Stimulated activated naive CD8-positive, alpha-beta T cell treated with anti-CD3 and anti-CD28 coated beads, Interleukin-15, Interleukin-2, amounts not matched to agents 100 ng/mL and 50 ng/mL, for 24 hours (primary cell): ENCODE results near the gene APOLD1.

Source experiments
- H3K27ac Mint-ChIP-seq: one replicate; pipeline ENCODE4 v1.8.0; 2021; ENCODE audit warnings: mild to moderate bottlenecking, mixed read lengths
- H3K27me3 Mint-ChIP-seq: one replicate; pipeline ENCODE4 v1.8.0; 2021; ENCODE audit warnings: mixed read lengths
- H3K36me3 Mint-ChIP-seq: one replicate; pipeline ENCODE4 v1.8.0; 2021; ENCODE audit warnings: low read depth, mixed read lengths
- H3K4me1 Mint-ChIP-seq: one replicate; pipeline ENCODE4 v1.8.0; 2021; ENCODE audit warnings: low read depth, mixed read lengths
- H3K4me3 Mint-ChIP-seq: one replicate; pipeline ENCODE4 v1.8.0; 2021; ENCODE audit warnings: mild to moderate bottlenecking, mixed read lengths
- H3K9me3 Mint-ChIP-seq: one replicate; pipeline ENCODE4 v1.8.0; 2021; ENCODE audit warnings: mixed read lengths

The APOLD1 gene

GRCh38 chr12:12774791-12775190, 10.7 kb upstream of the APOLD1 start:
- Mint-ChIP-seq H3K27ac (no peak overlapping the region), H3K27me3 (no peaks in the 10 kb centered on the region), H3K9me3 (peaks cover 7% of the 10 kb centered on the region), H3K36me3 (no peaks in the 10 kb centered on the region), H3K4me1 (no peaks in the 10 kb centered on the region), H3K4me3 (no peak overlapping the region)

GRCh38 chr12:12776261-12776660, 9.2 kb upstream of the APOLD1 start:
- Mint-ChIP-seq H3K27me3 (no peaks in the 10 kb centered on the region), H3K27ac (no peak overlapping the region), H3K4me1 (no peaks in the 10 kb centered on the region), H3K4me3 (no peak overlapping the region), H3K9me3 (peaks cover 4% of the 10 kb centered on the region), H3K36me3 (no peaks in the 10 kb centered on the region)

GRCh38 chr12:12777092-12777491, 8.4 kb upstream of the APOLD1 start:
- H3K4me3 Mint-ChIP-seq = no peak overlapping the region
- peaks cover 4% of the 10 kb centered on the region for H3K9me3 Mint-ChIP-seq
- no peaks in the 10 kb centered on the region for H3K27me3 Mint-ChIP-seq
- no peaks in the 10 kb centered on the region for H3K36me3 Mint-ChIP-seq
- no peaks in the 10 kb centered on the region for H3K4me1 Mint-ChIP-seq
- no peak overlapping the region for H3K27ac Mint-ChIP-seq

GRCh38 chr12:12779007-12779406, 6.5 kb upstream of the APOLD1 start:
- no peak overlapping the region for H3K27ac Mint-ChIP-seq
- H3K4me1 Mint-ChIP-seq = no peaks in the 10 kb centered on the region
- H3K27me3 Mint-ChIP-seq = no peaks in the 10 kb centered on the region
- H3K9me3 Mint-ChIP-seq = no peaks in the 10 kb centered on the region
- H3K4me3 Mint-ChIP-seq = no peak overlapping the region
- no peaks in the 10 kb centered on the region for H3K36me3 Mint-ChIP-seq

GRCh38 chr12:12779529-12779928, 5.9 kb upstream of the APOLD1 start:
- H3K4me1 Mint-ChIP-seq = peaks cover under 1% of the 10 kb centered on the region
- no peak overlapping the region for H3K4me3 Mint-ChIP-seq
- H3K27ac Mint-ChIP-seq = no peak overlapping the region
- no peaks in the 10 kb centered on the region for H3K27me3 Mint-ChIP-seq
- H3K9me3 Mint-ChIP-seq = no peaks in the 10 kb centered on the region
- no peaks in the 10 kb centered on the region for H3K36me3 Mint-ChIP-seq

GRCh38 chr12:12784116-12784515, 1.3 kb upstream of the APOLD1 start:
- Mint-ChIP-seq H3K27me3 (no peaks in the 10 kb centered on the region), H3K9me3 (no peaks in the 10 kb centered on the region), H3K27ac (no peak overlapping the region), H3K4me1 (peaks cover 39% of the 10 kb centered on the region), H3K4me3 (no peak overlapping the region), H3K36me3 (no peaks in the 10 kb centered on the region)

- Mint-ChIP-seq H3K27ac (peak overlapping the region; percentile 83), H3K36me3 (no peaks in the 10 kb centered on the region), H3K4me1 (peaks cover 42% of the 10 kb centered on the region), H3K9me3 (no peaks in the 10 kb centered on the region), H3K27me3 (no peaks in the 10 kb centered on the region), H3K4me3 (peak overlapping the region; percentile 84)
Observed at GRCh38 chr12:12786351-12786705, 869 bp downstream of the APOLD1 start.

GRCh38 chr12:12786706-12787601, 1.5 kb downstream of the APOLD1 start:
- H3K4me1 Mint-ChIP-seq = peaks cover 42% of the 10 kb centered on the region
- H3K27ac Mint-ChIP-seq = peak overlapping the region; percentile 89
- no peaks in the 10 kb centered on the region for H3K36me3 Mint-ChIP-seq
- no peaks in the 10 kb centered on the region for H3K27me3 Mint-ChIP-seq
- no peaks in the 10 kb centered on the region for H3K9me3 Mint-ChIP-seq
- peak overlapping the region; percentile 88 for H3K4me3 Mint-ChIP-seq

- H3K27ac Mint-ChIP-seq = peak overlapping the region; percentile 89
- H3K27me3 Mint-ChIP-seq = no peaks in the 10 kb centered on the region
- peak overlapping the region; percentile 88 for H3K4me3 Mint-ChIP-seq
- H3K9me3 Mint-ChIP-seq = no peaks in the 10 kb centered on the region
- peaks cover 42% of the 10 kb centered on the region for H3K4me1 Mint-ChIP-seq
- H3K36me3 Mint-ChIP-seq = no peaks in the 10 kb centered on the region
Observed at GRCh38 chr12:12788131-12788530, 2.7 kb downstream of the APOLD1 start.

- Mint-ChIP-seq H3K4me3 (peak overlapping the region; percentile 88), H3K36me3 (no peaks in the 10 kb centered on the region), H3K9me3 (no peaks in the 10 kb centered on the region), H3K27me3 (no peaks in the 10 kb centered on the region), H3K27ac (peak overlapping the region; percentile 89), H3K4me1 (peaks cover 42% of the 10 kb centered on the region)
Observed at GRCh38 chr12:12788675-12789368, 3.4 kb downstream of the APOLD1 start.

- no peaks in the 10 kb centered on the region for H3K9me3 Mint-ChIP-seq
- H3K4me3 Mint-ChIP-seq = no peak overlapping the region
Observed at GRCh38 chr12:12790956-12791355, 5.5 kb downstream of the APOLD1 start.

GRCh38 chr12:12791756-12792369, 6.4 kb downstream of the APOLD1 start:
- Mint-ChIP-seq H3K27me3 (no peaks in the 10 kb centered on the region), H3K27ac (no peak overlapping the region), H3K9me3 (no peaks in the 10 kb centered on the region), H3K4me1 (peaks cover 20% of the 10 kb centered on the region), H3K36me3 (no peaks in the 10 kb centered on the region), H3K4me3 (no peak overlapping the region)

More at GRCh38 chr12:12790956-12791355, 5.5 kb downstream of the APOLD1 start:
- Mint-ChIP-seq H3K27me3 (no peaks in the 10 kb centered on the region), H3K36me3 (no peaks in the 10 kb centered on the region), H3K27ac (no peak overlapping the region), H3K4me1 (peaks cover 27% of the 10 kb centered on the region)

GRCh38 chr12:12792421-12792820, 7.0 kb downstream of the APOLD1 start:
- H3K27ac Mint-ChIP-seq = no peak overlapping the region
- H3K9me3 Mint-ChIP-seq = no peaks in the 10 kb centered on the region
- H3K4me1 Mint-ChIP-seq = peaks cover 18% of the 10 kb centered on the region
- no peak overlapping the region for H3K4me3 Mint-ChIP-seq
- no peaks in the 10 kb centered on the region for H3K36me3 Mint-ChIP-seq
- H3K27me3 Mint-ChIP-seq = no peaks in the 10 kb centered on the region

- Mint-ChIP-seq H3K36me3 (no peaks in the 10 kb centered on the region), H3K4me3 (no peak overlapping the region), H3K9me3 (no peaks in the 10 kb centered on the region), H3K4me1 (no peaks in the 10 kb centered on the region), H3K27me3 (no peaks in the 10 kb centered on the region), H3K27ac (no peak overlapping the region)
Observed at GRCh38 chr12:12794686-12795085, 9.2 kb downstream of the APOLD1 start.

GRCh38 chr12:12796171-12796570, 10.7 kb downstream of the APOLD1 start:
- H3K27ac Mint-ChIP-seq = no peak overlapping the region

More at GRCh38 chr12:12796171-12796570, 10.7 kb downstream of the APOLD1 start:
- Mint-ChIP-seq H3K36me3 (no peaks in the 10 kb centered on the region), H3K9me3 (no peaks in the 10 kb centered on the region), H3K4me1 (peaks cover 5% of the 10 kb centered on the region), H3K4me3 (no peak overlapping the region), H3K27me3 (no peaks in the 10 kb centered on the region)
